Measurements from ENCODE around the gene YARS1. TPM values are rescaled to one million over a fixed set of nuclear protein-coding genes. Genes with fewer than 3 reads are reported as not detected.

Gene YARS1
- total RNA-seq, result 137 and 182 TPM in 2 replicates

- TF ChIP-seq CTCF (IDR thresholded peaks at IDR 0.05; ENCODE audit: insufficient read depth, low read depth, low read length), result peak; percentile 4
- peak within 1 kb of the TSS; percentile 99 for H3K4me3 ChIP-seq (ENCODE audit: low read depth, low read length)
- peak; percentile 98 for DNase-seq (ENCODE audit: low read depth)
Measured at GRCh38 chr1:32817159-32817814, at the start of gene YARS1, which contains the start of gene S100PBP. Gene YARS1, minus strand, starts transcription at chr1:32817358. Its CDS starts 114 bp downstream, at chr1:32817244. Gene S100PBP, plus strand, starts transcription at chr1:32817653. Its CDS starts 8,447 bp downstream, at chr1:32826100.

- TF ChIP-seq CTCF (IDR thresholded peaks at IDR 0.05; ENCODE audit: insufficient read depth, low read depth, low read length), result no peak
- no peak overlapping the region for H3K4me3 ChIP-seq (ENCODE audit: low read depth, low read length)
- DNase-seq (ENCODE audit: low read depth), result no peak
Measured at GRCh38 chr1:32865639-32866405, 48.7 kb upstream of the YARS1 start.

GRCh38 chr1:32864375-32865019, 47.3 kb upstream of the YARS1 start:
- no peak for TF ChIP-seq CTCF (IDR thresholded peaks at IDR 0.05; ENCODE audit: insufficient read depth, low read depth, low read length)
- DNase-seq (ENCODE audit: low read depth), result no peak
- H3K4me3 ChIP-seq (ENCODE audit: low read depth, low read length), result no peak overlapping the region

GRCh38 chr1:32863881-32864245, 46.7 kb upstream of the YARS1 start:
- TF ChIP-seq CTCF (IDR thresholded peaks at IDR 0.05; ENCODE audit: insufficient read depth, low read depth, low read length), result no peak
- no peak overlapping the region for H3K4me3 ChIP-seq (ENCODE audit: low read depth, low read length)
- no peak for DNase-seq (ENCODE audit: low read depth)

- no peak overlapping the region for H3K4me3 ChIP-seq (ENCODE audit: low read depth, low read length)
- TF ChIP-seq CTCF (IDR thresholded peaks at IDR 0.05; ENCODE audit: insufficient read depth, low read depth, low read length), result no peak
- DNase-seq (ENCODE audit: low read depth), result no peak
Measured at GRCh38 chr1:32863218-32863880, 46.2 kb upstream of the YARS1 start.

GRCh38 chr1:32861904-32862695, 44.9 kb upstream of the YARS1 start:
- DNase-seq (ENCODE audit: low read depth), result no peak

More at GRCh38 chr1:32861904-32862695, 44.9 kb upstream of the YARS1 start:
- H3K4me3 ChIP-seq (ENCODE audit: low read depth, low read length), result no peak overlapping the region
- no peak for TF ChIP-seq CTCF (IDR thresholded peaks at IDR 0.05; ENCODE audit: insufficient read depth, low read depth, low read length)
